Panc1 (cell line): ENCODE results near the gene ARSG. TPM values are rescaled to one million over a fixed set of nuclear protein-coding genes. Genes with fewer than 3 reads are reported as not detected.

Source experiments
- ATAC-seq: fragments of 200-7000 bp; cut with Tn5 transposase; 2 replicates; pipeline ENCODE4 v1.9.1; 2020; ENCODE audit warnings: mild to moderate bottlenecking, moderate library complexity
- BruUV-seq: library from RNA; stranded (reverse); fragments of 400-500 nt; replicated peaks from 2 replicates; lab custom pipeline; 2021; lab: Mats Ljungman, UMichigan
- CTCF ChIA-PET: fragments of 300-600 bp; sonication (Branson Sonifier 250); formaldehyde crosslinking; loops from one replicate; lab custom pipeline; 2022; ENCODE audit warnings: antibody characterized with exemption; lab: Charles Lee
- POLR2A ChIA-PET: fragments of 300-600 bp; sonication (Branson Sonifier 250); formaldehyde crosslinking; loops from one replicate; lab custom pipeline; 2022; ENCODE audit warnings: antibody characterized with exemption; lab: Charles Lee
- DNase-seq: peaks from one replicate; pipeline ENCODE4 v3.0.0-alpha.2; 2010; ENCODE audit warnings: low read depth, low spot score
- H3K27ac ChIP-seq: 2 replicates; pipeline ENCODE4 v1.5.1; 2011; ENCODE audit warnings: mild to moderate bottlenecking, low read length, inconsistent platforms
- H3K27me3 ChIP-seq: fragments of 200-500 bp; sonication (Bioruptor generic); 2 replicates; pipeline ENCODE4 v1.6.0; 2014; ENCODE audit warnings: low read length, inconsistent platforms; ENCODE audit not compliant: control insufficient read depth, insufficient read depth
- H3K36me3 ChIP-seq: fragments of 200-500 bp; sonication (Bioruptor generic); 2 replicates; pipeline ENCODE4 v1.5.1; 2014; ENCODE audit warnings: inconsistent platforms, mild to moderate bottlenecking, low read length, moderate library complexity; ENCODE audit not compliant: control insufficient read depth, insufficient read depth
- H3K4me1 ChIP-seq: 2 replicates; pipeline ENCODE4 v1.5.1; 2011; ENCODE audit warnings: inconsistent platforms, mild to moderate bottlenecking, low read length, moderate library complexity; ENCODE audit not compliant: control insufficient read depth, insufficient read depth
- H3K4me3 ChIP-seq, 2 experiments: 2 replicates each; pipeline ENCODE4 v1.5.1; 2011 to 2012; ENCODE audit warnings: low read depth in 2 of 2, low read length in 2 of 2, mild to moderate bottlenecking in 2 of 2, inconsistent platforms in 1 of 2, moderate library complexity in 1 of 2
- H3K9me3 ChIP-seq: fragments of 200-500 bp; sonication (Bioruptor generic); 2 replicates; pipeline ENCODE4 v1.5.1; 2014; ENCODE audit warnings: low read depth, mild to moderate bottlenecking, inconsistent platforms, low read length, moderate library complexity; ENCODE audit not compliant: control insufficient read depth, insufficient read depth
- CTCF ChIP-seq: fragments of 450-650 bp; IDR thresholded peaks from 2 replicates; pipeline ENCODE4 v1.5.1; 2017; ENCODE audit warnings: mild to moderate bottlenecking
- POLR2AphosphoS5 ChIP-seq: IDR thresholded peaks from 2 replicates; pipeline ENCODE4 v1.6.1; 2012; ENCODE audit warnings: mild to moderate bottlenecking, low read depth, low read length, moderate library complexity
- REST ChIP-seq, 2 experiments: IDR thresholded peaks; 2 replicates each; pipeline ENCODE4 v1.6.1; 2011 to 2012; ENCODE audit warnings: low read depth in 2 of 2, control low read depth in 1 of 2, low read length in 1 of 2, mild to moderate bottlenecking in 1 of 2, moderate library complexity in 1 of 2; ENCODE audit not compliant: insufficient read depth in 1 of 2
- SIN3A ChIP-seq: IDR thresholded peaks from 2 replicates; pipeline ENCODE4 v1.6.1; 2012; ENCODE audit warnings: low read depth, mild to moderate bottlenecking, low read length, moderate library complexity, borderline replicate concordance; ENCODE audit not compliant: insufficient read depth
- TCF7L2 ChIP-seq: IDR thresholded peaks from 2 replicates; pipeline ENCODE4 v1.6.1; 2011; ENCODE audit warnings: mild to moderate bottlenecking, low read depth, low read length, inconsistent platforms
- in situ Hi-C: cut with HindIII; loops from 2 replicates; pipeline ENCODE4 v1.10.0; 2016; ENCODE audit warnings: low sequenced_read_pairs, low pct_unique_long_range_greater_than_20kb
- intact Hi-C: fragments of 100-400 bp; cut with micrococcal nuclease; formaldehyde crosslinking; loops from one replicate; pipeline ENCODE4 v1.10.0; 2022; ENCODE audit not compliant: unreplicated experiment
- total RNA-seq: library from RNA; stranded (reverse); gene quantifications from one replicate; pipeline ENCODE4 v1.2.1, GENCODE V29; 2021; ENCODE audit not compliant: unreplicated experiment

ARSG gene
- total RNA-seq, 1 experiment from 2014 or later: 2.3 TPM

- Histone ChIP-seq H3K36me3 (no peaks in the 10 kb centered on the region), H3K4me1 (0 out of 2 replicates have a peak, but pooled peaks cover 2% of the 10 kb centered on the region), H3K27ac (no peak overlapping the region), H3K4me3 (peak overlapping the region; percentile 51 to 52), H3K9me3 (no peaks in the 10 kb centered on the region), H3K27me3 (peaks cover 4% of the 10 kb centered on the region)
- peak; percentile 75 for ATAC-seq
- no TSS peak for BruUV-seq
- POLR2A ChIA-PET: no interaction called here
- CTCF ChIA-PET: no interaction called here
- TF ChIP-seq CTCF (no peak; the same call in 1 of the 2 replicates), POLR2AphosphoS5 (no peak), REST (IDR thresholded peaks at IDR 0.05; ENCODE audit: insufficient read depth in 1 of 2, low read depth in 2 of 2, low read length in 1 of 2) (no peak), TCF7L2 (no peak), SIN3A (no peak)
- intact Hi-C loops (no loop called here), in situ Hi-C loops (no loop called here)
- DNase-seq: no peak
Measured at GRCh38 chr17:68291836-68292688, 767 bp downstream of the ARSG start.

GRCh38 chr17:68292689-68293040, 1.4 kb downstream of the ARSG start:
- ChIA-PET POLR2A (no interaction called here), CTCF (no interaction called here)
- no peak for DNase-seq
- H3K9me3 ChIP-seq: no peaks in the 10 kb centered on the region
- BruUV-seq: no TSS peak
- no peaks in the 10 kb centered on the region for H3K36me3 ChIP-seq
- in situ Hi-C loops: no loop called here
- intact Hi-C loops: no loop called here
- H3K4me1 ChIP-seq: 0 out of 2 replicates have a peak, but pooled peaks cover 2% of the 10 kb centered on the region
- H3K27me3 ChIP-seq: peaks cover 4% of the 10 kb centered on the region
- no peak for ATAC-seq
- TF ChIP-seq POLR2AphosphoS5: no peak
- TF ChIP-seq TCF7L2: no peak
- TF ChIP-seq REST (IDR thresholded peaks at IDR 0.05; ENCODE audit: insufficient read depth in 1 of 2, low read depth in 2 of 2, low read length in 1 of 2): no peak
- peak overlapping the region in 1 of 2 experiments; percentile 52; a peak in 2 of 4 replicates for H3K4me3 ChIP-seq
- no peak overlapping the region for H3K27ac ChIP-seq
